Liver (tissue), 3 donors: ENCODE data around the gene KCNJ11.

Experiments used
- ATF3 ChIP-seq: IDR thresholded peaks from 2 replicates; pipeline ENCODE4 v1.6.1; 2016; ENCODE audit warnings: antibody characterized with exemption
- CTCF ChIP-seq: fragments of 150-350 bp; IDR thresholded peaks from 2 replicates; pipeline ENCODE4 v1.5.1; 2017; ENCODE audit warnings: improper control_type of control experiment, low read depth, low read length; ENCODE audit not compliant: missing input control
- EGR1 ChIP-seq, 2 donors: IDR thresholded peaks; 2 replicates each; pipeline ENCODE4 v1.6.1; 2016 to 2018; ENCODE audit warnings: antibody characterized with exemption in 2 of 2, low read depth in 2 of 2
- JUND ChIP-seq, 2 donors: IDR thresholded peaks; 2 replicates each; pipeline ENCODE4 v1.6.1; 2016; ENCODE audit warnings: antibody characterized with exemption in 2 of 2
- RAD21 ChIP-seq, 2 donors: IDR thresholded peaks; 2 replicates each; pipeline ENCODE4 v1.6.1; 2016; ENCODE audit warnings: antibody characterized with exemption in 2 of 2, mild to moderate bottlenecking in 2 of 2
- REST ChIP-seq: IDR thresholded peaks from 2 replicates; pipeline ENCODE4 v1.6.1; 2016; ENCODE audit warnings: antibody characterized with exemption, mild to moderate bottlenecking
- RXRA ChIP-seq, 2 donors: IDR thresholded peaks; 2 replicates each; pipeline ENCODE4 v1.6.1; 2017 to 2018; ENCODE audit warnings: antibody characterized with exemption in 2 of 2, mild to moderate bottlenecking in 1 of 2
- SP1 ChIP-seq: IDR thresholded peaks from 2 replicates; pipeline ENCODE4 v1.6.1; 2018; ENCODE audit warnings: antibody characterized with exemption, mild to moderate bottlenecking
- TF ChIP-seq, protein P1 (sequence below): IDR thresholded peaks from 2 replicates; pipeline ENCODE4 v1.6.1; 2016; ENCODE audit warnings: antibody characterized with exemption
- donor health status: healthy.
- donor health status: healthy.

DNA sequence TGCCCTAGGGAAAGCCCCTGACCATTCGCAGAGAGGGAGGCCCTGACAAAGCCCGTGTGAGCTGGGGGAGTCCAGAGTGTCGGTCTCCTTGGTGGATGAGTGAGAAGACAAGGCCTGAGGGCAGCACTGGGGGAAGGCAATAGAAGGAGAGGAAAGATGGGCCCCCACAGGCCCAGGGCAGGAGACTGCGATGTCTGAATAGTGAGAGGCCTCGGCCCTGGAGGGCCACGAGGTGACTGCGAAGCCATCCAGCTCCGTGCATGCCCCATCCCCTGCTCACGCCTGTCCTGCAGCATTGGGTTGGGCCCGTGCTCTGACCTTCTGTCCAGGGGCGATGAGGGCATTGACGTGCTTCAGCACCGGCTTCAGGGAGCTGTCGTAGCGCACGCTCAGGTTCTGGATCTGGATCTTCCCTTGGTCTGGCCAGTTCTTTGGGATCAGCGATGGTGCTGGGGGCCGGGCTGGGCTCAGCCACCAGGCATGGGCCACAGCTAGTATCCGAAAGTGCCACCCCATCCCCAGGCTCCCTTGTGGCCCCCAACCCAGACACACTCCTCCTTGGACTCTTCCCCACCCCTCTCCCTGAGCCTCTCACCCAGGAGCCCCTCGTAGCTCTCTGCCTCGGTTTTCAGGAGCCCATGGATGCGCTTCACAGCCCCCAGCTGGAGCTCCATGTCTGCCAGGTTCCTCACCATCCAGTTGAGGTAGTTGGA, 8.3 kb upstream of the KCNJ11 start:
- TF ChIP-seq CTCF: no peak
- TF ChIP-seq ATF3: no peak
- TF ChIP-seq, protein P1, sequence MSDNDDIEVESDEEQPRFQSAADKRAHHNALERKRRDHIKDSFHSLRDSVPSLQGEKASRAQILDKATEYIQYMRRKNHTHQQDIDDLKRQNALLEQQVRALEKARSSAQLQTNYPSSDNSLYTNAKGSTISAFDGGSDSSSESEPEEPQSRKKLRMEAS: no peak
- no peak for TF ChIP-seq JUND (IDR thresholded peaks at IDR 0.05)
- TF ChIP-seq RAD21 (IDR thresholded peaks at IDR 0.05): no peak
- no peak for TF ChIP-seq SP1
- no peak for TF ChIP-seq EGR1 (IDR thresholded peaks at IDR 0.05; ENCODE audit: low read depth in 2 of 2)
- TF ChIP-seq REST: no peak
- TF ChIP-seq RXRA (IDR thresholded peaks at IDR 0.05): no peak
